Prostate gland (tissue), 2 donors: ENCODE results near the gene COLEC11.

ENCODE experiments used
- CTCF ChIP-seq, 4 experiments: fragments of 200-600 bp in 2 of 4; fragments of 450-650 bp in 2 of 4; sonication (generic) in 2 of 4; IDR thresholded peaks; 1 replicate in 3 of 4; 2 replicates in 1 of 4; pipeline ENCODE4 v1.5.1; 2016 to 2019; ENCODE audit warnings: antibody characterized with exemption in 4 of 4, mild to moderate bottlenecking in 2 of 4, moderate library complexity in 2 of 4
- POLR2A ChIP-seq: fragments of 450-650 bp; IDR thresholded peaks from one replicate; pipeline ENCODE4 v1.6.1; 2016; ENCODE audit warnings: antibody characterized with exemption, mild to moderate bottlenecking
- POLR2AphosphoS5 ChIP-seq: sonication (generic); formaldehyde crosslinking; IDR thresholded peaks from one replicate; pipeline ENCODE4 v1.6.1; 2017; ENCODE audit warnings: antibody characterized with exemption

GRCh38 chr2:3642521-3643215 lies 47.8 kb downstream of the COLEC11 start:
- TF ChIP-seq POLR2A (no peak), CTCF (IDR thresholded peaks at IDR 0.05) (no peak), POLR2AphosphoS5 (no peak)
